WTC11 (cell line): ENCODE data around the gene RAPGEF5. TPM values are rescaled to one million over a fixed set of nuclear protein-coding genes. Genes with fewer than 3 reads are reported as not detected.

Experiments used
- ATAC-seq: fragments of 200-7000 bp; cut with Tn5 transposase; 2 replicates; pipeline ENCODE4 v1.10.0; 2021; ENCODE audit warnings: mild to moderate bottlenecking, moderate library complexity
- CTCF ChIA-PET: fragments of 300-600 bp; sonication (Branson Sonifier 250); formaldehyde crosslinking; loops from one replicate; lab custom pipeline; 2021; ENCODE audit warnings: antibody characterized with exemption; lab: Charles Lee
- POLR2A ChIA-PET: fragments of 350-600 bp; sonication (Branson Sonifier 250); formaldehyde crosslinking; loops from one replicate; lab custom pipeline; 2021; ENCODE audit warnings: antibody characterized with exemption; lab: Charles Lee
- DNase-seq: peaks from one replicate; pipeline ENCODE4 v3.0.0; 2021; ENCODE audit warnings: low spot score
- H3K27ac Mint-ChIP-seq: 2 replicates; pipeline ENCODE4 v1.8.0; 2021; ENCODE audit warnings: mixed read lengths
- H3K27me3 Mint-ChIP-seq: 2 replicates; pipeline ENCODE4 v1.8.0; 2021; ENCODE audit warnings: low read depth, mild to moderate bottlenecking, moderate library complexity, mixed read lengths
- H3K36me3 Mint-ChIP-seq: 2 replicates; pipeline ENCODE4 v1.8.0; 2021; ENCODE audit warnings: mixed read lengths
- H3K4me1 Mint-ChIP-seq: 2 replicates; pipeline ENCODE4 v1.8.0; 2022; ENCODE audit warnings: mixed read lengths
- H3K4me3 Mint-ChIP-seq: 2 replicates; pipeline ENCODE4 v1.8.0; 2021; ENCODE audit warnings: mild to moderate bottlenecking, moderate library complexity, mixed read lengths
- H3K9me3 Mint-ChIP-seq: 2 replicates; pipeline ENCODE4 v1.8.0; 2021; ENCODE audit warnings: mixed read lengths
- ATF1 ChIP-seq: sonication (generic); formaldehyde crosslinking; IDR thresholded peaks from 2 replicates; pipeline ENCODE4 v1.8.1; 2023; ENCODE audit warnings: mild to moderate bottlenecking, moderate library complexity, missing genetic modification reagents
- CDX4 ChIP-seq: fragments of 250-450 bp; sonication (Bioruptor Pico); IDR thresholded peaks from 2 replicates; pipeline ENCODE4 v1.9.0; 2021; ENCODE audit warnings: moderate library complexity, mild to moderate bottlenecking, inconsistent platforms, borderline replicate concordance
- E2F1 ChIP-seq: sonication (generic); formaldehyde crosslinking; IDR thresholded peaks from 2 replicates; pipeline ENCODE4 v1.8.0; 2022; ENCODE audit warnings: mild to moderate bottlenecking, missing genetic modification reagents
- E2F4 ChIP-seq: sonication (generic); formaldehyde crosslinking; IDR thresholded peaks from 2 replicates; pipeline ENCODE4 v1.8.1; 2022; ENCODE audit warnings: low read depth, mild to moderate bottlenecking, moderate library complexity, missing genetic modification reagents, borderline replicate concordance
- ELF4 ChIP-seq: sonication (generic); formaldehyde crosslinking; IDR thresholded peaks from 2 replicates; pipeline ENCODE4 v1.8.1; 2022; ENCODE audit warnings: low read depth, mild to moderate bottlenecking, moderate library complexity, missing genetic modification reagents
- FOXK1 ChIP-seq: sonication (generic); formaldehyde crosslinking; IDR thresholded peaks from 2 replicates; pipeline ENCODE4 v1.8.0; 2022; ENCODE audit warnings: mild to moderate bottlenecking, moderate library complexity, missing genetic modification reagents
- IRF2 ChIP-seq: sonication (generic); formaldehyde crosslinking; IDR thresholded peaks from 2 replicates; pipeline ENCODE4 v1.8.0; 2022; ENCODE audit warnings: low read depth, missing genetic modification reagents, borderline replicate concordance
- JUN ChIP-seq: sonication (generic); formaldehyde crosslinking; IDR thresholded peaks from 2 replicates; pipeline ENCODE4 v1.8.0; 2023; ENCODE audit warnings: mild to moderate bottlenecking, missing genetic modification reagents
- MAX ChIP-seq: sonication (generic); formaldehyde crosslinking; IDR thresholded peaks from 2 replicates; pipeline ENCODE4 v1.8.0; 2022; ENCODE audit warnings: mild to moderate bottlenecking, missing genetic modification reagents
- MYBL2 ChIP-seq: sonication (generic); formaldehyde crosslinking; IDR thresholded peaks from 2 replicates; pipeline ENCODE4 v1.8.1; 2023; ENCODE audit warnings: mild to moderate bottlenecking, moderate library complexity, missing genetic modification reagents
- NFE2L1 ChIP-seq: sonication (generic); formaldehyde crosslinking; IDR thresholded peaks from 2 replicates; pipeline ENCODE4 v1.8.1; 2023; ENCODE audit warnings: missing genetic modification reagents
- NR2C2 ChIP-seq: sonication (generic); formaldehyde crosslinking; IDR thresholded peaks from 2 replicates; pipeline ENCODE4 v1.8.0; 2022; ENCODE audit warnings: mild to moderate bottlenecking, missing genetic modification reagents
- PREB ChIP-seq: sonication (generic); formaldehyde crosslinking; IDR thresholded peaks from 2 replicates; pipeline ENCODE4 v1.8.1; 2022; ENCODE audit warnings: mild to moderate bottlenecking, missing genetic modification reagents, moderate library complexity, borderline replicate concordance
- PRRX2 ChIP-seq: fragments of 250-450 bp; sonication (Bioruptor Pico); IDR thresholded peaks from 2 replicates; pipeline ENCODE4 v1.8.0; 2021; ENCODE audit warnings: mild to moderate bottlenecking
- SOX15 ChIP-seq: fragments of 250-450 bp; sonication (Bioruptor Pico); IDR thresholded peaks from 2 replicates; pipeline ENCODE4 v1.9.0; 2021; ENCODE audit warnings: mild to moderate bottlenecking
- STAT6 ChIP-seq: sonication (generic); formaldehyde crosslinking; conservative IDR thresholded peaks from 2 replicates; pipeline ENCODE4 v1.8.1; 2023; ENCODE audit warnings: mild to moderate bottlenecking, low read depth, missing genetic modification reagents, moderate library complexity
- TCF7 ChIP-seq: sonication (generic); formaldehyde crosslinking; IDR thresholded peaks from 2 replicates; pipeline ENCODE4 v1.8.0; 2022; ENCODE audit warnings: mild to moderate bottlenecking, low read depth, missing genetic modification reagents, moderate library complexity
- USF1 ChIP-seq: sonication (generic); formaldehyde crosslinking; IDR thresholded peaks from 2 replicates; pipeline ENCODE4 v1.8.0; 2022; ENCODE audit warnings: mild to moderate bottlenecking, missing genetic modification reagents
- USF2 ChIP-seq: sonication (generic); formaldehyde crosslinking; IDR thresholded peaks from 2 replicates; pipeline ENCODE4 v1.8.1; 2023; ENCODE audit warnings: mild to moderate bottlenecking, missing genetic modification reagents, moderate library complexity
- ZNF138 ChIP-seq: sonication (generic); formaldehyde crosslinking; conservative IDR thresholded peaks from 2 replicates; pipeline ENCODE4 v1.8.1; 2022; ENCODE audit warnings: mild to moderate bottlenecking, moderate library complexity, missing genetic modification reagents
- ZNF281 ChIP-seq: sonication (generic); formaldehyde crosslinking; IDR thresholded peaks from 2 replicates; pipeline ENCODE4 v1.8.0; 2023; ENCODE audit warnings: mild to moderate bottlenecking, missing genetic modification reagents
- ZNF317 ChIP-seq: sonication (generic); formaldehyde crosslinking; IDR thresholded peaks from 2 replicates; pipeline ENCODE4 v1.8.1; 2023; ENCODE audit warnings: low read depth, mild to moderate bottlenecking, moderate library complexity, missing genetic modification reagents, borderline replicate concordance
- ZNF416 ChIP-seq: fragments of 250-450 bp; sonication (Bioruptor Pico); IDR thresholded peaks from 2 replicates; pipeline ENCODE4 v1.9.0; 2021; ENCODE audit warnings: mild to moderate bottlenecking, inconsistent platforms
- ZNF671 ChIP-seq: fragments of 250-450 bp; sonication (Bioruptor Pico); IDR thresholded peaks from 2 replicates; pipeline ENCODE4 v1.8.0; 2021; ENCODE audit warnings: mild to moderate bottlenecking
- total RNA-seq: library from RNA; stranded (reverse); gene quantifications from 3 replicates; pipeline ENCODE4 v1.2.3, GENCODE V29; 2021

RAPGEF5 gene
- total RNA-seq, 1 experiment from 2014 or later: 12.3 TPM

- Mint-ChIP-seq H3K4me1 (no peaks in the 10 kb centered on the region), H3K27ac (no peak overlapping the region), H3K36me3 (no peaks in the 10 kb centered on the region)
- CTCF ChIA-PET: interaction anchor here (0.6 kb wide), 1 partner anchor 64 kb away, joined by 3 read pairs; no protein-coding TSS in a partner anchor
- DNase-seq: no peak
- no peak for ATAC-seq
- TF ChIP-seq JUN (CRISPR knock-in tag) (no peak), MYBL2 (CRISPR knock-in tag) (no peak), ZNF317 (CRISPR knock-in tag) (no peak), MAX (CRISPR knock-in tag) (no peak), STAT6 (CRISPR knock-in tag) (no peak), IRF2 (CRISPR knock-in tag) (no peak), ZNF671 (no peak), USF1 (CRISPR knock-in tag) (no peak), ATF1 (CRISPR knock-in tag) (no peak), E2F1 (no peak), NR2C2 (no peak), TCF7 (no peak), ELF4 (CRISPR knock-in tag) (no peak), ZNF281 (CRISPR knock-in tag) (no peak), PREB (no peak)
- TF ChIP-seq, all 79 proteins: peak for 0
- Mint-ChIP-seq H3K4me3 (no peak overlapping the region), H3K27me3 (no peaks in the 10 kb centered on the region), H3K9me3 (no peaks in the 10 kb centered on the region)
- POLR2A ChIA-PET: no interaction called here
Observed at GRCh38 chr7:22166928-22167327, 190.0 kb downstream of the RAPGEF5 start.

- Mint-ChIP-seq H3K4me3 (no peak overlapping the region), H3K27me3 (no peaks in the 10 kb centered on the region)
- CTCF ChIA-PET: no interaction called here
- TF ChIP-seq E2F4 (CRISPR knock-in tag): no peak
- TF ChIP-seq SOX15 (CRISPR knock-in tag): no peak
- no peak for TF ChIP-seq ELF4 (CRISPR knock-in tag)
- no peak for TF ChIP-seq PRRX2 (CRISPR knock-in tag)
- no peak for TF ChIP-seq USF2
- TF ChIP-seq ZNF138: no peak
- no peak for TF ChIP-seq FOXK1 (CRISPR knock-in tag)
- no peak for TF ChIP-seq CDX4
- TF ChIP-seq ZNF416 (CRISPR knock-in tag): no peak
- TF ChIP-seq NFE2L1 (CRISPR knock-in tag): no peak
Observed at GRCh38 chr7:22159341-22159740, 197.6 kb downstream of the RAPGEF5 start.

More at GRCh38 chr7:22159341-22159740, 197.6 kb downstream of the RAPGEF5 start:
- POLR2A ChIA-PET: no interaction called here
- DNase-seq (no peak), ATAC-seq (no peak)
- Mint-ChIP-seq H3K27ac (no peak overlapping the region), H3K36me3 (peaks cover 3% of the 10 kb centered on the region; the same call in 1 of the 2 replicates), H3K9me3 (no peaks in the 10 kb centered on the region), H3K4me1 (peaks cover 6% of the 10 kb centered on the region)
